GM21367 (cell line): Measurements from ENCODE around the gene BTRC.
"Not testable (repeated sequence)": the region's sequence is repeated elsewhere in the genome, so short reads cannot be mapped to it uniquely, and the experiment has no call there.

ENCODE experiments used
- ATAC-seq: cut with Tn5 transposase; IDR thresholded peaks from one replicate; pipeline ENCODE4 v1.9.1; 2021; ENCODE audit not compliant: unreplicated experiment

BTRC gene

GRCh38 chr10:101341438-101341837, 12.5 kb upstream of the BTRC start:
- ATAC-seq: no peak

- ATAC-seq: no peak
Observed at GRCh38 chr10:101346177-101346576, 7.8 kb upstream of the BTRC start.

GRCh38 chr10:101351017-101351416, 2.9 kb upstream of the BTRC start:
- no peak for ATAC-seq

- no peak for ATAC-seq
Observed at GRCh38 chr10:101351477-101351876, 2.5 kb upstream of the BTRC start.

- not testable (repeated sequence) for ATAC-seq
Observed at GRCh38 chr10:101352857-101353256, 1.1 kb upstream of the BTRC start.

GRCh38 chr10:101354328-101355071, 535 bp downstream of the BTRC start:
- peak; percentile 25 for ATAC-seq

GRCh38 chr10:101355072-101355706, 1.2 kb downstream of the BTRC start:
- no peak for ATAC-seq

GRCh38 chr10:101356132-101356531, 2.2 kb downstream of the BTRC start:
- ATAC-seq: no peak

GRCh38 chr10:101357958-101358357, 4.0 kb downstream of the BTRC start:
- no peak for ATAC-seq

GRCh38 chr10:101358706-101359300, 4.8 kb downstream of the BTRC start:
- no peak for ATAC-seq

- not testable (repeated sequence) for ATAC-seq
Observed at GRCh38 chr10:101360090-101360489, 6.1 kb downstream of the BTRC start.

GRCh38 chr10:101360841-101361240, 6.9 kb downstream of the BTRC start:
- not testable (repeated sequence) for ATAC-seq

GRCh38 chr10:101363850-101364400, 10.0 kb downstream of the BTRC start:
- no peak for ATAC-seq

GRCh38 chr10:101364721-101365120, 10.8 kb downstream of the BTRC start:
- ATAC-seq: no peak

GRCh38 chr10:101367569-101368453, 13.8 kb downstream of the BTRC start:
- no peak for ATAC-seq

GRCh38 chr10:101373063-101373462, 19.1 kb downstream of the BTRC start:
- ATAC-seq: no peak

GRCh38 chr10:101373993-101374392, 20.0 kb downstream of the BTRC start:
- not testable (repeated sequence) for ATAC-seq

- no peak for ATAC-seq
Observed at GRCh38 chr10:101375076-101375475, 21.1 kb downstream of the BTRC start.

GRCh38 chr10:101379663-101380352, 25.8 kb downstream of the BTRC start:
- ATAC-seq: no peak

GRCh38 chr10:101380353-101381017, 26.5 kb downstream of the BTRC start:
- ATAC-seq: no peak
